Breast epithelium (tissue), 3 donors: ENCODE results near the gene EEF1E1.

ENCODE experiments used
- CTCF ChIP-seq, 3 donors: fragments of 450-650 bp; IDR thresholded peaks; one replicate each; pipeline ENCODE4 v1.5.1; 2016 to 2017; ENCODE audit warnings: antibody characterized with exemption in 3 of 3, mild to moderate bottlenecking in 3 of 3, moderate library complexity in 3 of 3
- POLR2A ChIP-seq: fragments of 450-650 bp; IDR thresholded peaks from one replicate; pipeline ENCODE4 v1.6.1; 2016; ENCODE audit warnings: antibody characterized with exemption, mild to moderate bottlenecking, moderate library complexity
- POLR2AphosphoS5 ChIP-seq, 3 donors: sonication (generic); formaldehyde crosslinking; IDR thresholded peaks; one replicate each; pipeline ENCODE4 v1.6.1; 2017; ENCODE audit warnings: antibody characterized with exemption in 3 of 3

DNA sequence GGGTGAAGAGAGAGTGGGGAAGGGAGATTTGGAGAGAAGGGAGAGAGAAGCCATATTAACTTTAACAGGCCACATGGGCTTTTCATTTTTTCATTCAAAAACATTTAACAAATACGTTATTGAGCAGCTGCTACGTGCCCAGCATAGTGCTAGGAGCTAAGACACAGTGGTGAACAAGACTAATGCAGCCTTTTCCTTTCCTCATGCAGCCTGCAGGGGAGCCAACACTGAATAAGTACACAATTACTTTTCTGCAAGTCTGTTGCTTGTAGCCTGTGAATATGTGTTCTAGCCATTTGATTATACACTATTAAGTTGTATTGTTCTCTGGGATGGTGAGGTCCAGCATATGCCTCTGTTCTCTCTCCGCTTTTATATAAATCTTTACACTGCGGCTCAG is 36.2 kb downstream of the EEF1E1 start:
- no peak for TF ChIP-seq CTCF (IDR thresholded peaks at IDR 0.05)
- TF ChIP-seq POLR2A = no peak
- TF ChIP-seq POLR2AphosphoS5 (IDR thresholded peaks at IDR 0.05) = no peak
